Activated CD4-positive, alpha-beta T cell treated with anti-CD3 and anti-CD28 coated beads, Interleukin-2, Interleukin-6, amounts not matched to agents 100 ng/mL and 50 ng/mL, durations not matched to agents 16 hours and 8 hours (primary cell): ENCODE measurements around the gene OTOP3.
A peak's percentile ranks its signal among the peaks of the same experiment; 100 is the strongest.
"Not testable (repeated sequence)": the region's sequence is repeated elsewhere in the genome, so short reads cannot be mapped to it uniquely, and the experiment has no call there.

Experiments
- DNase-seq: peaks from one replicate; pipeline ENCODE4 v3.0.0-alpha.2; 2020

OTOP3 gene

GRCh38 chr17:74963656-74964055 is 28.0 kb downstream of the OTOP3 start:
- no peak for DNase-seq

- no peak for DNase-seq
Measured at GRCh38 chr17:74964246-74964761, 28.6 kb downstream of the OTOP3 start.

- no peak for DNase-seq
Measured at GRCh38 chr17:74964988-74965622, 29.4 kb downstream of the OTOP3 start.

GRCh38 chr17:74968361-74968780 is 32.7 kb downstream of the OTOP3 start:
- no peak for DNase-seq

GRCh38 chr17:74969501-74969900 is 33.8 kb downstream of the OTOP3 start:
- not testable (repeated sequence) for DNase-seq

- no peak for DNase-seq
Measured at GRCh38 chr17:74970395-74970794, 34.7 kb downstream of the OTOP3 start.

GRCh38 chr17:74971069-74971841 is 35.6 kb downstream of the OTOP3 start:
- no peak for DNase-seq

- DNase-seq, result no peak
Measured at GRCh38 chr17:74971842-74972106, 36.1 kb downstream of the OTOP3 start.

- peak; percentile 66 for DNase-seq
Measured at GRCh38 chr17:74972107-74972972, 36.6 kb downstream of the OTOP3 start, which contains the start of gene HID1. Gene HID1 (minus strand): TSS chr17:74972759. CDS start chr17:74972656, 103 bp downstream.

GRCh38 chr17:74972973-74973328 is 37.3 kb downstream of the OTOP3 start:
- DNase-seq, result no peak

GRCh38 chr17:74975943-74976342 is 40.2 kb downstream of the OTOP3 start:
- no peak for DNase-seq

GRCh38 chr17:74977802-74978201 is 42.1 kb downstream of the OTOP3 start:
- DNase-seq, result no peak

- DNase-seq, result no peak
Measured at GRCh38 chr17:74978240-74978639, 42.5 kb downstream of the OTOP3 start.

- DNase-seq, result no peak
Measured at GRCh38 chr17:74979408-74980146, 43.9 kb downstream of the OTOP3 start.

GRCh38 chr17:74981318-74981978 is 45.8 kb downstream of the OTOP3 start:
- DNase-seq, result no peak

GRCh38 chr17:74981979-74982662 is 46.4 kb downstream of the OTOP3 start:
- DNase-seq, result peak; percentile 84

- DNase-seq, result not testable (repeated sequence)
Measured at GRCh38 chr17:74982663-74983313, 47.1 kb downstream of the OTOP3 start.

- DNase-seq, result no peak
Measured at GRCh38 chr17:74986206-74986576, 50.5 kb downstream of the OTOP3 start.

GRCh38 chr17:74987418-74987908 is 51.8 kb downstream of the OTOP3 start, which contains the start of gene CDR2L:
Gene CDR2L (plus strand): TSS chr17:74987632. CDS start chr17:74988044, 412 bp downstream.
- DNase-seq, result peak; percentile 92

GRCh38 chr17:74987909-74988711 is 52.4 kb downstream of the OTOP3 start:
- DNase-seq, result no peak
